Body of pancreas (tissue), 4 donors: Measurements from ENCODE around the gene ZNF628.

Source experiments
- POLR2A ChIP-seq, 3 donors: fragments of 450-650 bp; IDR thresholded peaks; one replicate each; pipeline ENCODE4 v1.6.1; 2016; ENCODE audit warnings: antibody characterized with exemption in 3 of 3, mild to moderate bottlenecking in 2 of 3
- TF ChIP-seq, protein P1 (sequence below), 7 experiments: fragments of 450-650 bp in 4 of 7; fragments of 200-600 bp in 3 of 7; sonication (generic) in 3 of 7; IDR thresholded peaks; one replicate each; pipeline ENCODE4 v1.5.1; 2016 to 2019; ENCODE audit warnings: antibody characterized with exemption in 7 of 7

DNA sequence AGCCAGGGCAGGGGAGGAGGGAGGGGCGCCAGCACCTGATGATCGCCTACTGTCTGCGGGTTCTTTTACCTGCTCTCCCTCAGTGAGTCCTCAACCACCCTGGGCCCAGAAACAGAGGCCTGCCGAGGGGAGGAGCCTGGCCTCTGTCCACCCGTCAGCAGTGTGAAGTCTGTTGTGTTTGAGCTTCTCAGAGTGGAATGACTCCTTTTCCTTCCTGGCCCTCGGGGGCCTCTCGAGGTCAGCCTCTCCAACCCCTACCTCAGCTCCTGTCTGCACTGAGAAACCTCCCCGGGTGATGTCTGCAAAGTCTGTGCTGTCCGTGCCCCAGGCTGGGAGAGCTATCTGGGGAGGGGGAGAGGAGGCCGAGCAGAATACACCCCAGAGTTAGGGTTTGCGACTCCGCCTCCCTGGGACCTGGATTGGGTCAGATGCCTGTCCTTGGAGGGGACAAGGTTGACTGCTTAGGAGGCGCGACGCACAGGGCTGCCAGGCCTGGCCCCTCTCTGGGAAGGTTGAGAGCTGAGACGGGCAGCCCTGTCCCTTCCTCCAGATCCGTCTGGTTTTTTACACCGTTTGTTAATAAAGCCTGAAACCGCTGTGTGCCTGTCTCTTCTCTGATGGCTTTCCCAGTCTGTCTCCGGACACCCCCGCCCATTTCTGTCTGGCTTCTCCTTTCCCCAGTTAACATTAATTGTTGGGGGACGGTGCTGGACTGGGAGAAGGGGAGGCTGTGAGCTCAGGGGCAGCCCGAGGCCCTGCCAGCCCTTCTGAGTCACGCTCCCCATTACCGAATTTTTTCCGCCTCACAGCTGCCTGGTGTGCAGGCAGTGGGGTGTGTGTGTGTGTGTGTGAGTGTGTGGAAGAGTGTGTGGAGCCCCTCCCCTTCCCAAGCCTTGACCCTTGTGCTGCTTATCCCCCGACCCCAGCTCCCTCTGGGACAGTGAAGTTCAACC lies 10.8 kb downstream of the ZNF628 start:
- TF ChIP-seq, protein P1, sequence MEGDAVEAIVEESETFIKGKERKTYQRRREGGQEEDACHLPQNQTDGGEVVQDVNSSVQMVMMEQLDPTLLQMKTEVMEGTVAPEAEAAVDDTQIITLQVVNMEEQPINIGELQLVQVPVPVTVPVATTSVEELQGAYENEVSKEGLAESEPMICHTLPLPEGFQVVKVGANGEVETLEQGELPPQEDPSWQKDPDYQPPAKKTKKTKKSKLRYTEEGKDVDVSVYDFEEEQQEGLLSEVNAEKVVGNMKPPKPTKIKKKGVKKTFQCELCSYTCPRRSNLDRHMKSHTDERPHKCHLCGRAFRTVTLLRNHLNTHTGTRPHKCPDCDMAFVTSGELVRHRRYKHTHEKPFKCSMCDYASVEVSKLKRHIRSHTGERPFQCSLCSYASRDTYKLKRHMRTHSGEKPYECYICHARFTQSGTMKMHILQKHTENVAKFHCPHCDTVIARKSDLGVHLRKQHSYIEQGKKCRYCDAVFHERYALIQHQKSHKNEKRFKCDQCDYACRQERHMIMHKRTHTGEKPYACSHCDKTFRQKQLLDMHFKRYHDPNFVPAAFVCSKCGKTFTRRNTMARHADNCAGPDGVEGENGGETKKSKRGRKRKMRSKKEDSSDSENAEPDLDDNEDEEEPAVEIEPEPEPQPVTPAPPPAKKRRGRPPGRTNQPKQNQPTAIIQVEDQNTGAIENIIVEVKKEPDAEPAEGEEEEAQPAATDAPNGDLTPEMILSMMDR (IDR thresholded peaks at IDR 0.05) = no peak
- no peak for TF ChIP-seq POLR2A (IDR thresholded peaks at IDR 0.05)
